Measurements from ENCODE around the gene KIF6. TPM values are rescaled to one million over a fixed set of nuclear protein-coding genes. Genes with fewer than 3 reads are reported as not detected.

The KIF6 gene
- total and polyA plus RNA-seq, 11 donors: 0.06 to 0.77 (median 0.48) TPM

DNA sequence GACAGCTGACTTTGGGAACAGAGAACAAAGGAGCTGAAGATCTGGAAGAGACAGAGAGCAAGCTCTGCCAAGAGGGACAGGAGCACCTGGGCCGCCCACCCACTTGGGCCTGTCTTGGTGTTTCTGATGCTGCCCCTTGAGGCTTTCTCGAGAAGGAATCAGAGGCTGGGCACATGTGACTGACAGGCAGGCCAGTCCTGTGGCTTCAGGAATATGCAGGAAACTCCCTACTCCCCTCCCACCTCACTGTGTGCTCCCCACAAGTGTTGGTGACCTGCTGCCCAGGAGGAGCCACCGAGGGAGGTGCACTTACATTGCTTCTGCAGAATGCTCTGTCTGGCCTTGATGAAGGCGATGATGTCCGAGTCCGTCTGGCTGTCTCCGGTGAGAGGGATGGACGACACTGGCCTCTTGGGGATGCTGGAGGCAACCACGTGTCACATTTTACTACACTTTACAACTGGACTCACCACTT lies 381.8 kb downstream of the KIF6 start:
- TF ChIP-seq, protein P1, sequence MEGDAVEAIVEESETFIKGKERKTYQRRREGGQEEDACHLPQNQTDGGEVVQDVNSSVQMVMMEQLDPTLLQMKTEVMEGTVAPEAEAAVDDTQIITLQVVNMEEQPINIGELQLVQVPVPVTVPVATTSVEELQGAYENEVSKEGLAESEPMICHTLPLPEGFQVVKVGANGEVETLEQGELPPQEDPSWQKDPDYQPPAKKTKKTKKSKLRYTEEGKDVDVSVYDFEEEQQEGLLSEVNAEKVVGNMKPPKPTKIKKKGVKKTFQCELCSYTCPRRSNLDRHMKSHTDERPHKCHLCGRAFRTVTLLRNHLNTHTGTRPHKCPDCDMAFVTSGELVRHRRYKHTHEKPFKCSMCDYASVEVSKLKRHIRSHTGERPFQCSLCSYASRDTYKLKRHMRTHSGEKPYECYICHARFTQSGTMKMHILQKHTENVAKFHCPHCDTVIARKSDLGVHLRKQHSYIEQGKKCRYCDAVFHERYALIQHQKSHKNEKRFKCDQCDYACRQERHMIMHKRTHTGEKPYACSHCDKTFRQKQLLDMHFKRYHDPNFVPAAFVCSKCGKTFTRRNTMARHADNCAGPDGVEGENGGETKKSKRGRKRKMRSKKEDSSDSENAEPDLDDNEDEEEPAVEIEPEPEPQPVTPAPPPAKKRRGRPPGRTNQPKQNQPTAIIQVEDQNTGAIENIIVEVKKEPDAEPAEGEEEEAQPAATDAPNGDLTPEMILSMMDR (IDR thresholded peaks at IDR 0.05): no peak
- no peak for TF ChIP-seq POLR2A (IDR thresholded peaks at IDR 0.05)
- Histone ChIP-seq H3K9me3 (no peaks in the 10 kb centered on the region), H3K4me3 (no peak overlapping the region), H3K27me3 (peaks cover 0 to under 1% (median 0%) of the 10 kb centered on the region in 9 donors), H3K4me1 (peaks cover 0 to 27% (median 11%) of the 10 kb centered on the region in 12 donors), H3K27ac (no peak overlapping the region), H3K36me3 (no peaks in the 10 kb centered on the region)
- WGBS, 4 donors: 67 to 79% (median 74%) methylated on average over 9 of the region's 9 CpGs
- DNase-seq (peak in 1 of 5 donors; percentile 14), ATAC-seq (no peak)
- intact Hi-C loops (cut with DNase I): loop anchor here in 1 of 10 donors (10.0 kb wide), 1 partner anchor 1681 kb away; no protein-coding TSS in a partner anchor

DNA sequence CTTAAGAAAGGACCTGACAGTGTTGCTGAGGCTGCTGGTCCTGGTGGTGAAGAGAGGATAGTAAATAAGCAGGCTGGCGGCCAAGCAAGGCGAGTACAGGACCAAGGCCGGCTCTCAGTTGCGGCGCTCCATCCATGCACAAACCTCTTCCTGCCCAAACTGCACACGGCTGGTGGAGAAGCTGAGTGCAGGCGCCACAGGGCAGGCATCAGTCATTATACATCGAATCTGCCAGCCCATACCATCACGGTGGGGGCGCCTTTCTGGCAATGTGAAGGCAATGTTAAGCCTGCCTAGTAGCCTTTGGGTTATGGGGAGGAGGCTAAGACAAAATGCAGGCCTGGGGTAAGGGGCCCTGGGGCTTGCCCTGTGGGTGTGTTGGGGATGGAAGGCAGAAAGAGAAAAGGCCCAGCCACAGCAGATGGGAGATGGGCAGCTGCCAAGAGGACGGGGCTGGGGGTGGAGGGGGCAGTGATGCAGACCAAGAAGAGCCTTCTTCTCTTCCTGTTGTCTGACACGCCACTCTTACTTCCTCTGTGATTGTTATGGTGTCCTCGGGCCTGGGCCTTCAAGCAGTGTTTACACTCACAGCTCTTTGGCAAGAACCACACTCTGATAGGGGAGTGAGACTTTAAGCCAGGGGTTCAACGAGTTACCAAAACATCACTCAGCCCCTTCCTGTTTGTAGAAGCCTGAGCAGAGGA lies 382.4 kb downstream of the KIF6 start:
- TF ChIP-seq POLR2A (IDR thresholded peaks at IDR 0.05): no peak
- TF ChIP-seq, protein P1 (IDR thresholded peaks at IDR 0.05): no peak
- ATAC-seq (peak in 1 of 4 donors; percentile 33), DNase-seq (peak in 1 of 5 donors; percentile 20)
- Histone ChIP-seq H3K4me3 (no peak overlapping the region), H3K27me3 (peaks cover 0 to 5% (median 0%) of the 10 kb centered on the region in 9 donors), H3K27ac (peak overlapping the region in 1 of 12 donors; percentile 19), H3K4me1 (peaks cover 0 to 27% (median 11%) of the 10 kb centered on the region in 12 donors), H3K9me3 (no peaks in the 10 kb centered on the region), H3K36me3 (no peaks in the 10 kb centered on the region)
- intact Hi-C loops (cut with DNase I): loop anchor here in 1 of 10 donors (10.0 kb wide), 1 partner anchor 1682 kb away; no protein-coding TSS in a partner anchor
- WGBS, 4 donors: 66 to 74% (median 72%) methylated on average over 14 of the region's 14 CpGs

DNA sequence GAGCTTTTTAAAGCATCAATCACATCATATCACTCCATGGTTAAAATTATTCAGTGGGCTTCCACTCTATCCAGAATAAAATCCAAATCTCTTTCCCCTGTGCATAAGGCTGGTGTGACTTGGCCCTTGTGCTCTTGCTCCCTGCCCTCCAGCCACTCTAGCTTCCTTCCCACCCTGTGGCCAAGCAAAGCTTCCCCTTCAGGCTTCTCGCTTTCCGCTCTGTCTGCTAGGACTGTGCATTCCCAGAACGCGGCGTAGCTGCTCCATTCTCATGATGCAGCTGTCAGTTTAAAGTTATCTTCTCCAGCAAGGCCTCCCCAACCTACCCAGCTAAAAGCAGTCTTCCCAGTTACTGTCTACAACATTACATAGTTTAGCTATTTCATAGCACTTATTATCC lies 383.3 kb downstream of the KIF6 start:
- peak in 1 of 4 donors; percentile 43 for ATAC-seq
- Histone ChIP-seq H3K4me1 (peaks cover 0 to 27% (median 11%) of the 10 kb centered on the region in 12 donors), H3K36me3 (no peaks in the 10 kb centered on the region), H3K9me3 (no peaks in the 10 kb centered on the region), H3K4me3 (no peak overlapping the region), H3K27me3 (peaks cover 0 to 5% (median 0%) of the 10 kb centered on the region in 9 donors), H3K27ac (no peak overlapping the region)
- intact Hi-C loops (cut with DNase I): loop anchor here in 1 of 10 donors (10.0 kb wide), 1 partner anchor 1683 kb away; no protein-coding TSS in a partner anchor
- WGBS, 4 donors: 81 to 86% (median 84%) methylated on average over 5 of the region's 5 CpGs
- peak in 1 of 5 donors; percentile 8 for DNase-seq
- TF ChIP-seq POLR2A (IDR thresholded peaks at IDR 0.05): no peak

DNA sequence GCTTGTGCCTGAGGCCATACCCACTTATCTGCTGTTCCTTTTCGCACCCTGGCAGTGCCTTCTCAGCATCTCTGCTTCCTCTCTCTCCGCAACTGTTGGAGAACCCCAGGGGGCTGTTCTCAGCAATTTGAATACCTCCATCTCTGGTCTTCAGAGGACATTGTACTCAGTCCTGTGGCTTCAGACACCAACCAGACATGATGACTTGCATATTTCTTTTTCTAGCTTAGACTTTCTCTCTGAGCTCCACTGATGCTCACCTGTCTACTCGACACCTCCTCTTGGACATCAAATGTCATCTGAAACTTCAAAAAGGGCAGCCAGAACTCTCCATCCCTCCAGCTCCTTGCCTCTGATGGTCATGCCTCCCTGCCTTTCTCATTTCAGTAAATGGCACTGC lies 383.9 kb downstream of the KIF6 start:
- Histone ChIP-seq H3K36me3 (no peaks in the 10 kb centered on the region), H3K27me3 (peaks cover 0 to 5% (median 0%) of the 10 kb centered on the region in 9 donors), H3K27ac (no peak overlapping the region), H3K4me3 (no peak overlapping the region), H3K9me3 (no peaks in the 10 kb centered on the region), H3K4me1 (peaks cover 0 to 28% (median 12%) of the 10 kb centered on the region in 12 donors)
- intact Hi-C loops (cut with DNase I): loop anchor here in 1 of 10 donors (10.0 kb wide), 1 partner anchor 1683 kb away; no protein-coding TSS in a partner anchor
- WGBS, 4 donors: 78 to 83% (median 81%) methylated on average over 3 of the region's 3 CpGs
- no peak for ATAC-seq
- no peak for DNase-seq
- TF ChIP-seq POLR2A (IDR thresholded peaks at IDR 0.05): no peak
- TF ChIP-seq, protein P1 (IDR thresholded peaks at IDR 0.05): no peak
